NCI-H524 treated with DMSO at 0.1 percent for 48 hours (cell line): Measurements from ENCODE around the gene AP2S1.
"Not testable (repeated sequence)": the region's sequence is repeated elsewhere in the genome, so short reads cannot be mapped to it uniquely, and the experiment has no call there.

Experiments used
- DNase-seq: peaks from one replicate; lab custom pipeline; 2025; lab: John Stamatoyannopoulos, UW

AP2S1 gene

GRCh38 chr19:46867170-46867569 lies 16.5 kb upstream of the AP2S1 start:
- DNase-seq = no peak

- no peak for DNase-seq
Measured at GRCh38 chr19:46866407-46867136, 15.9 kb upstream of the AP2S1 start.

GRCh38 chr19:46863818-46864629 lies 13.4 kb upstream of the AP2S1 start:
- DNase-seq = no peak

GRCh38 chr19:46862974-46863632 lies 12.5 kb upstream of the AP2S1 start:
- DNase-seq = no peak

GRCh38 chr19:46862503-46862834 lies 11.8 kb upstream of the AP2S1 start:
- DNase-seq = no peak

- DNase-seq = no peak
Measured at GRCh38 chr19:46861691-46862502, 11.3 kb upstream of the AP2S1 start.

GRCh38 chr19:46860846-46861690 lies 10.4 kb upstream of the AP2S1 start, which contains the start of gene ARHGAP35:
Gene ARHGAP35 (plus strand): TSS chr19:46860997. CDS start chr19:46918676, 57,679 bp downstream.
- no peak for DNase-seq

- peak; percentile 83 for DNase-seq
Measured at GRCh38 chr19:46860125-46860845, 9.6 kb upstream of the AP2S1 start.

- DNase-seq = no peak
Measured at GRCh38 chr19:46859637-46860124, 9.0 kb upstream of the AP2S1 start.

GRCh38 chr19:46856062-46857022 lies 5.7 kb upstream of the AP2S1 start:
- peak; percentile 62 for DNase-seq

- DNase-seq = not testable (repeated sequence)
Measured at GRCh38 chr19:46854698-46855097, 4.1 kb upstream of the AP2S1 start.

GRCh38 chr19:46852830-46853229 lies 2.2 kb upstream of the AP2S1 start:
- no peak for DNase-seq

- DNase-seq = no peak
Measured at GRCh38 chr19:46849610-46850009, 1.0 kb downstream of the AP2S1 start.

- no peak for DNase-seq
Measured at GRCh38 chr19:46848389-46848788, 2.3 kb downstream of the AP2S1 start.

- DNase-seq = no peak
Measured at GRCh38 chr19:46847528-46847927, 3.1 kb downstream of the AP2S1 start.

- DNase-seq = no peak
Measured at GRCh38 chr19:46845959-46846459, 4.6 kb downstream of the AP2S1 start.

GRCh38 chr19:46844067-46844489 lies 6.6 kb downstream of the AP2S1 start:
- no peak for DNase-seq

- no peak for DNase-seq
Measured at GRCh38 chr19:46842791-46843190, 7.9 kb downstream of the AP2S1 start.
